GM12878 (cell line): ENCODE results near the gene ELMOD3.

ENCODE experiments used
- BHLHE40 ChIP-seq, 2 experiments: fragments of 450-650 bp in 1 of 2; IDR thresholded peaks; 2 replicates each; pipeline ENCODE4 v1.6.1; 2011 to 2017; ENCODE audit warnings: low read depth in 2 of 2, borderline replicate concordance in 1 of 2, improper control_type of control experiment in 1 of 2, low read length in 1 of 2, mild to moderate bottlenecking in 1 of 2
- CTCF ChIP-seq, 3 experiments: IDR thresholded peaks in 2 of 3; conservative IDR thresholded peaks in 1 of 3; 2 replicates each; pipeline ENCODE4 v1.5.1; 2011; ENCODE audit warnings: low read depth in 3 of 3, low read length in 3 of 3, mild to moderate bottlenecking in 3 of 3, control low read depth in 2 of 3, moderate library complexity in 2 of 3, inconsistent platforms in 1 of 3, mixed read lengths in 1 of 3; ENCODE audit not compliant: control insufficient read depth in 2 of 3, insufficient read depth in 1 of 3; ENCODE audit errors: extremely low read depth in 1 of 3
- JUND ChIP-seq: IDR thresholded peaks from 2 replicates; pipeline ENCODE4 v1.6.1; 2012; ENCODE audit warnings: low read depth, mild to moderate bottlenecking, low read length, improper control_type of control experiment, moderate library complexity
- MTA3 ChIP-seq: IDR thresholded peaks from 2 replicates; pipeline ENCODE4 v1.6.1; 2012; ENCODE audit warnings: low read length, inconsistent platforms, borderline replicate concordance
- NFYB ChIP-seq: IDR thresholded peaks from 2 replicates; pipeline ENCODE4 v1.6.1; 2011; ENCODE audit warnings: low read depth, mild to moderate bottlenecking, low read length, improper control_type of control experiment, moderate library complexity; ENCODE audit not compliant: insufficient read depth
- NKRF ChIP-seq: fragments of 450-650 bp; conservative IDR thresholded peaks from 2 replicates; pipeline ENCODE4 v1.6.1; 2017; ENCODE audit warnings: mild to moderate bottlenecking, moderate library complexity
- SUPT20H ChIP-seq: IDR thresholded peaks from 2 replicates; pipeline ENCODE4 v1.6.1; 2011; ENCODE audit warnings: low read depth, mild to moderate bottlenecking, low read length, moderate library complexity, borderline replicate concordance; ENCODE audit not compliant: control insufficient read depth
- TBL1XR1 ChIP-seq: IDR thresholded peaks from 2 replicates; pipeline ENCODE4 v1.6.1; 2012; ENCODE audit warnings: low read depth, low read length, improper control_type of control experiment
- USF2 ChIP-seq: IDR thresholded peaks from 2 replicates; pipeline ENCODE4 v1.6.1; 2011; ENCODE audit warnings: low read depth, low read length, improper control_type of control experiment, borderline replicate concordance

- TF ChIP-seq TBL1XR1 (no peak), NKRF (no peak), MTA3 (no peak), JUND (no peak), SUPT20H (no peak), BHLHE40 (IDR thresholded peaks at IDR 0.05; ENCODE audit: borderline replicate concordance in 1 of 2, low read depth in 2 of 2, low read length in 1 of 2) (no peak), USF2 (no peak), NFYB (no peak), CTCF (IDR thresholded peaks at IDR 0.05 in 2 of 3, conservative IDR thresholded peaks at IDR 0.05 in 1 of 3; ENCODE audit: control insufficient read depth in 2 of 3, extremely low read depth in 1 of 3, insufficient read depth in 1 of 3, low read depth in 3 of 3, low read length in 3 of 3) (no peak)
Observed at GRCh38 chr2:85435220-85435958, 80.8 kb downstream of the ELMOD3 start.
